SH-SY5Y (cell line): ENCODE results near the gene GSKIP.

Experiments used
- GATA2 ChIP-seq: IDR thresholded peaks from 2 replicates; pipeline ENCODE4 v1.6.1; 2011; ENCODE audit warnings: mild to moderate bottlenecking, low read depth, low read length
- GATA3 ChIP-seq: IDR thresholded peaks from 2 replicates; pipeline ENCODE4 v1.6.1; 2011; ENCODE audit warnings: low read depth, mild to moderate bottlenecking, low read length, moderate library complexity

GRCh38 chr14:96354246-96354645 lies 9.1 kb upstream of the GSKIP start:
- no peak for TF ChIP-seq GATA3
- TF ChIP-seq GATA2, result no peak
